Measurements from ENCODE around the gene APCDD1. TPM values are rescaled to one million over a fixed set of nuclear protein-coding genes. Genes with fewer than 3 reads are reported as not detected.

The APCDD1 gene
- total RNA-seq, 1 experiment from 2014 or later, result 0.54 TPM

GRCh38 chr18:10443001-10443400 lies 11.4 kb upstream of the APCDD1 start:
- no peak for DNase-seq (ENCODE audit: unreplicated experiment)
- Mint-ChIP-seq H3K27me3 (ENCODE audit: insufficient read depth, unreplicated experiment) (no peaks in the 10 kb centered on the region), H3K4me1 (ENCODE audit: insufficient read depth, unreplicated experiment) (no peaks in the 10 kb centered on the region), H3K9me3 (ENCODE audit: unreplicated experiment) (no peaks in the 10 kb centered on the region), H3K27ac (ENCODE audit: low read depth, unreplicated experiment) (no peak overlapping the region), H3K4me3 (ENCODE audit: unreplicated experiment) (no peak overlapping the region), H3K36me3 (ENCODE audit: insufficient read depth, unreplicated experiment) (no peaks in the 10 kb centered on the region)
- intact Hi-C loops (cut with micrococcal nuclease), result no loop called here
- TF ChIP-seq CTCF (IDR thresholded peaks at IDR 0.05; ENCODE audit: unreplicated experiment), result no peak
- POLR2A ChIA-PET, result interaction anchor here (0.9 to 1.0 kb wide), 2 partner anchors 8 kb away, joined by 3 read pairs; no protein-coding TSS in a partner anchor
- CTCF ChIA-PET, result interaction anchor here (1.0 to 1.2 kb wide), 2 partner anchors 8 to 471 kb away, joined by 4 read pairs; no protein-coding TSS in a partner anchor
- BruUV-seq (replicated peaks), result no TSS peak

GRCh38 chr18:10444314-10445006 lies 10.0 kb upstream of the APCDD1 start:
- Mint-ChIP-seq H3K4me1 (ENCODE audit: insufficient read depth, unreplicated experiment) (no peaks in the 10 kb centered on the region), H3K4me3 (ENCODE audit: unreplicated experiment) (no peak overlapping the region), H3K27ac (ENCODE audit: low read depth, unreplicated experiment) (no peak overlapping the region), H3K9me3 (ENCODE audit: unreplicated experiment) (no peaks in the 10 kb centered on the region), H3K27me3 (ENCODE audit: insufficient read depth, unreplicated experiment) (no peaks in the 10 kb centered on the region), H3K36me3 (ENCODE audit: insufficient read depth, unreplicated experiment) (no peaks in the 10 kb centered on the region)
- no peak for TF ChIP-seq CTCF (IDR thresholded peaks at IDR 0.05; ENCODE audit: unreplicated experiment)
- intact Hi-C loops (cut with micrococcal nuclease), result no loop called here
- POLR2A ChIA-PET, result no interaction called here
- BruUV-seq (replicated peaks), result no TSS peak
- DNase-seq (ENCODE audit: unreplicated experiment), result no peak
- CTCF ChIA-PET, result no interaction called here

GRCh38 chr18:10449396-10449795 lies 5.0 kb upstream of the APCDD1 start:
- no peak for DNase-seq (ENCODE audit: unreplicated experiment)
- H3K36me3 Mint-ChIP-seq (ENCODE audit: insufficient read depth, unreplicated experiment), result no peaks in the 10 kb centered on the region
- H3K4me3 Mint-ChIP-seq (ENCODE audit: unreplicated experiment), result no peak overlapping the region
- no peak for TF ChIP-seq CTCF (IDR thresholded peaks at IDR 0.05; ENCODE audit: unreplicated experiment)
- H3K27me3 Mint-ChIP-seq (ENCODE audit: insufficient read depth, unreplicated experiment), result no peaks in the 10 kb centered on the region
- ChIA-PET POLR2A (interaction anchor here (0.7 to 1.1 kb wide), 3 partner anchors 8 to 873 kb away, joined by 3 read pairs; no protein-coding TSS in a partner anchor), CTCF (interaction anchor here (0.5 to 1.3 kb wide), 4 partner anchors 8 to 1936 kb away, joined by 3 to 4 read pairs (median 3); no protein-coding TSS in a partner anchor)
- BruUV-seq (replicated peaks), result no TSS peak
- no peaks in the 10 kb centered on the region for H3K4me1 Mint-ChIP-seq (ENCODE audit: insufficient read depth, unreplicated experiment)
- H3K9me3 Mint-ChIP-seq (ENCODE audit: unreplicated experiment), result no peaks in the 10 kb centered on the region
- intact Hi-C loops (cut with micrococcal nuclease), result no loop called here
- H3K27ac Mint-ChIP-seq (ENCODE audit: low read depth, unreplicated experiment), result no peak overlapping the region

GRCh38 chr18:10450986-10451385 lies 3.4 kb upstream of the APCDD1 start:
- H3K36me3 Mint-ChIP-seq (ENCODE audit: insufficient read depth, unreplicated experiment), result no peaks in the 10 kb centered on the region
- ChIA-PET POLR2A (interaction anchor here (0.7 kb wide), 2 partner anchors 9 to 16 kb away, joined by 3 read pairs; no protein-coding TSS in a partner anchor), CTCF (interaction anchor here (0.7 kb wide), 1 partner anchor 8 kb away, joined by 4 read pairs; no protein-coding TSS in a partner anchor)
- H3K4me3 Mint-ChIP-seq (ENCODE audit: unreplicated experiment), result no peak overlapping the region
- intact Hi-C loops (cut with micrococcal nuclease), result no loop called here
- no peaks in the 10 kb centered on the region for H3K4me1 Mint-ChIP-seq (ENCODE audit: insufficient read depth, unreplicated experiment)
- no peak overlapping the region for H3K27ac Mint-ChIP-seq (ENCODE audit: low read depth, unreplicated experiment)
- no peak for DNase-seq (ENCODE audit: unreplicated experiment)
- BruUV-seq (replicated peaks), result no TSS peak
- no peaks in the 10 kb centered on the region for H3K9me3 Mint-ChIP-seq (ENCODE audit: unreplicated experiment)
- no peaks in the 10 kb centered on the region for H3K27me3 Mint-ChIP-seq (ENCODE audit: insufficient read depth, unreplicated experiment)
- no peak for TF ChIP-seq CTCF (IDR thresholded peaks at IDR 0.05; ENCODE audit: unreplicated experiment)
